Stimulated activated effector memory CD8-positive, alpha-beta T cell treated with anti-CD3 and anti-CD28 coated beads, Interleukin-12 subunit alpha, Interleukin-12 subunit beta, amount 100 ng/mL, for 72 hours (primary cell): ENCODE measurements around the gene CROCC2.
"Not testable (repeated sequence)": the region's sequence is repeated elsewhere in the genome, so short reads cannot be mapped to it uniquely, and the experiment has no call there.

Source experiments
- ATAC-seq: fragments of 150-1000 bp; cut with Tn5 transposase; 2 replicates; pipeline ENCODE4 v1.10.0; 2021
- DNase-seq, 2 donors: peaks; one replicate each; pipeline ENCODE4 v3.0.0; 2021 to 2022; ENCODE audit warnings: low spot score in 2 of 2
- H3K27ac Mint-ChIP-seq: one replicate; pipeline ENCODE4 v1.8.0; 2022; ENCODE audit warnings: mild to moderate bottlenecking, mixed read lengths
- H3K36me3 Mint-ChIP-seq: one replicate; pipeline ENCODE4 v1.8.0; 2022; ENCODE audit warnings: mild to moderate bottlenecking, mixed read lengths
- H3K4me1 Mint-ChIP-seq: one replicate; pipeline ENCODE4 v1.8.0; 2022; ENCODE audit warnings: mixed read lengths
- H3K4me3 Mint-ChIP-seq: one replicate; pipeline ENCODE4 v1.8.0; 2022; ENCODE audit warnings: mild to moderate bottlenecking, mixed read lengths
- H3K9me3 Mint-ChIP-seq: one replicate; pipeline ENCODE4 v1.8.0; 2022; ENCODE audit warnings: mixed read lengths

Gene CROCC2

GRCh38 chr2:240965905-240966456 is 59.8 kb downstream of the CROCC2 start:
- no peaks in the 10 kb centered on the region for H3K4me1 Mint-ChIP-seq
- H3K9me3 Mint-ChIP-seq = no peaks in the 10 kb centered on the region
- DNase-seq = no peak
- H3K4me3 Mint-ChIP-seq = no peak overlapping the region
- no peak overlapping the region for H3K27ac Mint-ChIP-seq
- no peak for ATAC-seq
- H3K36me3 Mint-ChIP-seq = no peaks in the 10 kb centered on the region

GRCh38 chr2:240966457-240966905 is 60.3 kb downstream of the CROCC2 start:
- no peaks in the 10 kb centered on the region for H3K9me3 Mint-ChIP-seq

GRCh38 chr2:240966906-240967680 is 61.0 kb downstream of the CROCC2 start:
- DNase-seq = no peak
- Mint-ChIP-seq H3K4me3 (no peak overlapping the region), H3K27ac (no peak overlapping the region), H3K9me3 (no peaks in the 10 kb centered on the region), H3K36me3 (no peaks in the 10 kb centered on the region), H3K4me1 (no peaks in the 10 kb centered on the region)
- ATAC-seq = no peak

More at GRCh38 chr2:240966457-240966905, 60.3 kb downstream of the CROCC2 start:
- ATAC-seq = no peak
- H3K4me1 Mint-ChIP-seq = no peaks in the 10 kb centered on the region
- H3K27ac Mint-ChIP-seq = no peak overlapping the region
- no peak for DNase-seq
- no peak overlapping the region for H3K4me3 Mint-ChIP-seq
- no peaks in the 10 kb centered on the region for H3K36me3 Mint-ChIP-seq

GRCh38 chr2:240967681-240968621 is 61.8 kb downstream of the CROCC2 start:
- no peak for DNase-seq
- no peak overlapping the region for H3K27ac Mint-ChIP-seq
- no peaks in the 10 kb centered on the region for H3K9me3 Mint-ChIP-seq
- no peak for ATAC-seq
- no peaks in the 10 kb centered on the region for H3K4me1 Mint-ChIP-seq
- H3K4me3 Mint-ChIP-seq = no peak overlapping the region
- no peaks in the 10 kb centered on the region for H3K36me3 Mint-ChIP-seq

- no peaks in the 10 kb centered on the region for H3K9me3 Mint-ChIP-seq
- no peaks in the 10 kb centered on the region for H3K4me1 Mint-ChIP-seq
- ATAC-seq (no peak), DNase-seq (no peak)
- no peaks in the 10 kb centered on the region for H3K36me3 Mint-ChIP-seq
- H3K27ac Mint-ChIP-seq = no peak overlapping the region
- H3K4me3 Mint-ChIP-seq = no peak overlapping the region
Observed at GRCh38 chr2:240968731-240969624, 62.8 kb downstream of the CROCC2 start.

GRCh38 chr2:240970104-240970503 is 64.0 kb downstream of the CROCC2 start:
- Mint-ChIP-seq H3K9me3 (no peaks in the 10 kb centered on the region), H3K27ac (no peak overlapping the region), H3K4me1 (no peaks in the 10 kb centered on the region), H3K4me3 (no peak overlapping the region), H3K36me3 (no peaks in the 10 kb centered on the region)
- DNase-seq (no peak), ATAC-seq (no peak)

- H3K36me3 Mint-ChIP-seq = no peaks in the 10 kb centered on the region
- no peaks in the 10 kb centered on the region for H3K9me3 Mint-ChIP-seq
Observed at GRCh38 chr2:240970816-240971215, 64.7 kb downstream of the CROCC2 start.

GRCh38 chr2:240972201-240972600 is 66.1 kb downstream of the CROCC2 start:
- H3K9me3 Mint-ChIP-seq = no peaks in the 10 kb centered on the region
- no peak for ATAC-seq
- no peak for DNase-seq
- H3K4me3 Mint-ChIP-seq = no peak overlapping the region
- H3K36me3 Mint-ChIP-seq = no peaks in the 10 kb centered on the region
- no peaks in the 10 kb centered on the region for H3K4me1 Mint-ChIP-seq
- H3K27ac Mint-ChIP-seq = no peak overlapping the region

More at GRCh38 chr2:240970816-240971215, 64.7 kb downstream of the CROCC2 start:
- ATAC-seq (no peak), DNase-seq (no peak)
- H3K4me1 Mint-ChIP-seq = no peaks in the 10 kb centered on the region
- H3K27ac Mint-ChIP-seq = no peak overlapping the region
- H3K4me3 Mint-ChIP-seq = no peak overlapping the region

GRCh38 chr2:240972636-240973521 is 66.7 kb downstream of the CROCC2 start:
- DNase-seq = no peak

GRCh38 chr2:240974771-240975572 is 68.8 kb downstream of the CROCC2 start:
- peak; percentile 11 for ATAC-seq
- H3K36me3 Mint-ChIP-seq = no peaks in the 10 kb centered on the region
- no peaks in the 10 kb centered on the region for H3K9me3 Mint-ChIP-seq

More at GRCh38 chr2:240972636-240973521, 66.7 kb downstream of the CROCC2 start:
- Mint-ChIP-seq H3K27ac (no peak overlapping the region), H3K9me3 (no peaks in the 10 kb centered on the region), H3K4me1 (no peaks in the 10 kb centered on the region), H3K4me3 (no peak overlapping the region), H3K36me3 (no peaks in the 10 kb centered on the region)
- no peak for ATAC-seq

GRCh38 chr2:240975903-240976302 is 69.8 kb downstream of the CROCC2 start:
- ATAC-seq, DNase-seq, H3K36me3 Mint-ChIP-seq, H3K27ac Mint-ChIP-seq, H3K4me1 Mint-ChIP-seq, H3K4me3 Mint-ChIP-seq, H3K9me3 Mint-ChIP-seq: not testable (repeated sequence)

More at GRCh38 chr2:240974771-240975572, 68.8 kb downstream of the CROCC2 start:
- H3K4me1 Mint-ChIP-seq = no peaks in the 10 kb centered on the region
- no peak overlapping the region for H3K4me3 Mint-ChIP-seq
- DNase-seq = no peak
- H3K27ac Mint-ChIP-seq = no peak overlapping the region

GRCh38 chr2:240981280-240981679 is 75.1 kb downstream of the CROCC2 start:
- DNase-seq (no peak), ATAC-seq (no peak)
- peaks cover 5% of the 10 kb centered on the region for H3K4me1 Mint-ChIP-seq
- no peaks in the 10 kb centered on the region for H3K9me3 Mint-ChIP-seq
- no peak overlapping the region for H3K4me3 Mint-ChIP-seq
- no peaks in the 10 kb centered on the region for H3K36me3 Mint-ChIP-seq
- H3K27ac Mint-ChIP-seq = no peak overlapping the region
